T-helper 1 cell treated with Interleukin-12 subunit alpha and Interleukin-12 subunit beta and Interleukin-4 antibody, amounts not matched to agents 30 ng/mL and 1 ng/mL, for 36 hours (primary cell): ENCODE data around the gene RFX8. TPM values are rescaled to one million over a fixed set of nuclear protein-coding genes. Genes with fewer than 3 reads are reported as not detected.

Experiments used
- intact Hi-C: fragments of 100-400 bp; cut with micrococcal nuclease; formaldehyde crosslinking; loops from one replicate; pipeline ENCODE4 v1.15.1; 2024
- total RNA-seq: library from RNA; stranded (reverse); gene quantifications from 2 replicates; pipeline ENCODE4 v1.2.3, GENCODE V29; 2022

Gene RFX8
- total RNA-seq, 1 donor from 2014 or later, result 4.3 TPM

GRCh38 chr2:101415220-101415619 lies 59.7 kb downstream of the RFX8 start:
- intact Hi-C loops, result loop anchor here (10.0 kb wide), 1 partner anchor 590 kb away; no protein-coding TSS in a partner anchor

- intact Hi-C loops, result loop anchor here (10.0 kb wide), 1 partner anchor 593 kb away; no protein-coding TSS in a partner anchor
These were observed 62.7 kb downstream of the RFX8 start for GRCh38 chr2:101412092-101412694.

GRCh38 chr2:101410746-101411145 lies 64.2 kb downstream of the RFX8 start:
- intact Hi-C loops, result loop anchor here (10.0 kb wide), 1 partner anchor 594 kb away; no protein-coding TSS in a partner anchor

- intact Hi-C loops, result loop anchor here (10.0 kb wide), 1 partner anchor 595 kb away; no protein-coding TSS in a partner anchor
These were observed 64.8 kb downstream of the RFX8 start for GRCh38 chr2:101410114-101410513.

- intact Hi-C loops, result loop anchor here (10.0 kb wide), 1 partner anchor 595 kb away; no protein-coding TSS in a partner anchor
These were observed 65.2 kb downstream of the RFX8 start for GRCh38 chr2:101409699-101410098.

- intact Hi-C loops, result no loop called here
These were observed 66.0 kb downstream of the RFX8 start for GRCh38 chr2:101408925-101409324.

- intact Hi-C loops, result no loop called here
These were observed 69.5 kb downstream of the RFX8 start for GRCh38 chr2:101405351-101405899.

GRCh38 chr2:101403745-101404144 lies 71.2 kb downstream of the RFX8 start:
- intact Hi-C loops, result no loop called here

- intact Hi-C loops, result no loop called here
These were observed 72.3 kb downstream of the RFX8 start for GRCh38 chr2:101402630-101403029.

GRCh38 chr2:101401906-101402305 lies 73.0 kb downstream of the RFX8 start:
- intact Hi-C loops, result no loop called here

- intact Hi-C loops, result no loop called here
These were observed 73.6 kb downstream of the RFX8 start for GRCh38 chr2:101401326-101401665.

- intact Hi-C loops, result no loop called here
These were observed 74.2 kb downstream of the RFX8 start for GRCh38 chr2:101400506-101401325.

- intact Hi-C loops, result no loop called here
These were observed 74.9 kb downstream of the RFX8 start for GRCh38 chr2:101400048-101400447.

GRCh38 chr2:101399021-101399799 lies 75.7 kb downstream of the RFX8 start:
- intact Hi-C loops, result no loop called here

- intact Hi-C loops, result no loop called here
These were observed 76.6 kb downstream of the RFX8 start for GRCh38 chr2:101398116-101398821.

GRCh38 chr2:101396316-101396717 lies 78.6 kb downstream of the RFX8 start:
- intact Hi-C loops, result no loop called here

- intact Hi-C loops, result no loop called here
These were observed 79.2 kb downstream of the RFX8 start for GRCh38 chr2:101395545-101396315.

GRCh38 chr2:101388232-101388631 lies 86.7 kb downstream of the RFX8 start:
- intact Hi-C loops, result loop anchor here (5.0 kb wide), 1 partner anchor 136 kb away; the partner anchor contains the start of gene CNOT11

- intact Hi-C loops, result loop anchor here (1.0 to 5.0 kb wide), 5 partner anchors 45 to 375 kb away; partner anchors contain the start of gene CNOT11
These were observed 87.6 kb downstream of the RFX8 start, which contains the start of gene CREG2 for GRCh38 chr2:101387151-101387834. CREG2 (minus strand) TSS chr2:101387503; CDS start chr2:101387457, 46 bp downstream.
